ENCODE results near the gene MED15.

The MED15 gene

GRCh38 chr22:20632082-20632481 is 124.7 kb downstream of the MED15 start:
- DNase-seq, result no peak

DNA sequence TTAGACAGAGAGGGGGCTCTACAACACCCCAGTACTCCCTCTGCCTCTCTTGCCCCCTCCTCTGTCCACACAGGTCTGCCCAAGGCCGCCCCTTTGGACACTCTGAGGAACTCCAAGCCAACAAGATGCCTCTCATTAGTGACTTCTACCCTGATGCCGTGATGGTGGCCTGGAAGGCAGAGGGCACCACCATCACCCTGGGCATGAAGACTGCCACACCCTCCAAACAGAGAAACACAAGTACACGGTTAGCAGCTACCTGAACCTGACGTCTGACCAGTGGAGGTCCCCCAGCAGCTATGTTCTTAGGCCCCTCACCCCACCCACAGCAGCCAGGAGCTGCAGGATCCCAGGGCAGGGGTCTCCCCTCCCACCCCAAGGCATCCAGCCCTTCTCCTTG is 125.1 kb downstream of the MED15 start:
- no peak for DNase-seq

GRCh38 chr22:20634560-20635226 is 127.3 kb downstream of the MED15 start:
- no peak for DNase-seq

GRCh38 chr22:20635227-20635591 is 127.8 kb downstream of the MED15 start:
- no peak for DNase-seq

DNA sequence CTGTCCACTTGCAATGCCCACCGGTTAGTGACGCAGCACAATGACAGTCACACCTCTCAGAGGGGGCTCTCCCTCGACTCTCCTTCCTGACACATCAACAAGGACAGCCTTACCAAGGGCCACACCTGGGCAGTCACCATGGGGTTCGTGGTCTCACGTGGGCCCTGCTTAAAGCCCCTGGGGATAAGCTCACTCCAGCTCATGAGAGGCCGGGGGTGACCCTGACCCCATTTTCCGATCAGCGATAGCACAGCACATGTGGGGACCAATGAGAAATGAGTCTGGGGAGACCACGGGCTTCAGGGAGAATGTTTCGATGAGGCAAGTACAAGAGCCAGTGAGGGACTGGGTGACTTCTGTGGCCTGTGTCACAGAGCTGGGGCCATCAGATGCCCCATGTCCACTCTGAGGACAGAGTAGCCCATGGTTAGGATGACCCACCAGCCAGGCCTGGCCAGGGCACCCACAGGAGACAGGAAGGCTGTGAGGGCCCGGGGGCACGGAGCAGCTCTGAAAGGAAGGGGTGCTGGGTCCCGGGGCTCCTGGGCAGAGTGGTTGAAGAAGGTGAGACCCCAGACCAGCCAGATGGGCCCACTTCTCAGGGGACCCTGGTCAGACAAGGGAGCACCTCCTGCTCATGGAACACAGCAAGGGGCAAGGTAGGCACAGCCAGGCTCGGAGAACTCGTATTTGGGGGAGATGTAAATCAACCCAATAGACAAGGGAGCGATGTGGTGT is 128.8 kb downstream of the MED15 start:
- no peak for DNase-seq

DNA sequence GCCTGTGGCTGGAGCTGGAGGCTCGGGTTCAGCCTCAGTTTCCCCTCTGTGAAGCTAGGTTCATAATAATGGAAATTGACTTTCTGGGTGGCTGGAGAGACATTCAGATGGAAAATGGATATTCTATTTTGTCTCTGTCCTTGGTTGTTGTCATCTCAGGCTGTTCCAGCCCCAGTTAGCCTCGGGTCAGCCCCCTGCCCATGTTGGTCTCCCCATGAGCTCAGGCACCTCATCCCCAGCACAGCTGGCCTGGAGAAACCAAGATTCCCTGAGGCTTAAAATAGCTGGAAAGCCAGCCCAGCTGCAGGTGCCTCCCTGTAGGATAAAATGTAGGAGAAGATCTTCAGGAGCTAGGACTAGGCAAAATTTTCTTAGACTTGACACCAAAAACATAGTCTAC is 129.5 kb downstream of the MED15 start:
- DNase-seq, result no peak
